SK-N-SH (cell line): ENCODE data around the gene EEFSEC. TPM values are rescaled to one million over a fixed set of nuclear protein-coding genes. Genes with fewer than 3 reads are reported as not detected.

Source experiments
- CTCF ChIA-PET: fragments of 300-600, 350-600 bp; formaldehyde crosslinking; extraction: SDS; loops from one replicate; lab custom pipeline; 2021; lab: Yijun Ruan, JAX
- POLR2A ChIA-PET: fragments of 350-600 bp; sonication (Branson Sonifier 250); formaldehyde crosslinking; extraction: SDS; loops from one replicate; lab custom pipeline; 2020; ENCODE audit warnings: antibody characterized with exemption, inconsistent platforms; lab: Yijun Ruan, JAX
- DNase-seq: peaks from one replicate; pipeline ENCODE4 v3.0.0; 2012
- H2AFZ ChIP-seq: fragments of 200-600 bp; sonication (generic); 2 replicates; pipeline ENCODE4 v1.8.1; 2016; ENCODE audit warnings: antibody characterized with exemption, mild to moderate bottlenecking, low read depth
- H3F3A ChIP-seq: fragments of 200-600 bp; sonication (generic); replicated peaks from 2 replicates; pipeline ENCODE3; 2016; ENCODE audit warnings: antibody characterized with exemption, mild to moderate bottlenecking; ENCODE audit not compliant: insufficient read depth
- H3K27ac ChIP-seq, 2 experiments: fragments of 200-500 bp in 1 of 2; fragments of 200-600 bp in 1 of 2; sonication (Bioruptor generic) in 1 of 2; sonication (generic), shearing (Covaris generic) in 1 of 2; 2 replicates each; pipeline versions ENCODE4 v1.5.1 to v1.6.1; 2014 to 2016; ENCODE audit warnings: low read depth in 2 of 2, inconsistent platforms in 1 of 2, low read length in 1 of 2, mild to moderate bottlenecking in 1 of 2, mixed read lengths in 1 of 2
- H3K27me3 ChIP-seq: fragments of 200-600 bp; sonication (generic), shearing (Covaris generic); 2 replicates; pipeline ENCODE4 v1.6.1; 2016; ENCODE audit warnings: mixed run types; ENCODE audit not compliant: insufficient read depth
- H3K36me3 ChIP-seq, 2 experiments: fragments of 200-500 bp in 1 of 2; fragments of 200-600 bp in 1 of 2; sonication (Bioruptor generic) in 1 of 2; sonication (generic) in 1 of 2; replicated peaks in 1 of 2; 2 replicates each; pipeline versions ENCODE3 to v1.5.1; 2014 to 2016; ENCODE audit warnings: low read length in 1 of 2, mild to moderate bottlenecking in 1 of 2; ENCODE audit not compliant: insufficient read depth in 2 of 2, control insufficient read depth in 1 of 2
- H3K4me1 ChIP-seq, 2 experiments: fragments of 200-500 bp in 1 of 2; fragments of 200-600 bp in 1 of 2; sonication (Bioruptor generic) in 1 of 2; sonication (generic), shearing (Covaris generic) in 1 of 2; 2 replicates each; pipeline versions ENCODE4 v1.5.1 to v1.6.1; 2014 to 2016; ENCODE audit warnings: low read depth in 1 of 2, low read length in 1 of 2, mixed run types in 1 of 2; ENCODE audit not compliant: insufficient read depth in 2 of 2, control insufficient read depth in 1 of 2
- H3K4me2 ChIP-seq: fragments of 200-600 bp; sonication (generic), shearing (Covaris generic); 2 replicates; pipeline ENCODE4 v1.6.1; 2017; ENCODE audit warnings: mixed run types
- H3K4me3 ChIP-seq, 2 experiments: fragments of 200-500 bp in 1 of 2; fragments of 200-600 bp in 1 of 2; sonication (Bioruptor generic) in 1 of 2; sonication (generic), shearing (Covaris generic) in 1 of 2; 2 replicates each; pipeline versions ENCODE4 v1.5.1 to v1.8.1; 2014 to 2016; ENCODE audit warnings: low read depth in 2 of 2, inconsistent platforms in 1 of 2, low read length in 1 of 2, mild to moderate bottlenecking in 1 of 2, mixed read lengths in 1 of 2, moderate library complexity in 1 of 2
- H3K79me2 ChIP-seq: fragments of 200-600 bp; sonication (generic); 2 replicates; pipeline ENCODE4 v1.8.1; 2017; ENCODE audit warnings: mild to moderate bottlenecking; ENCODE audit not compliant: insufficient read depth
- H3K9ac ChIP-seq: fragments of 200-600 bp; sonication (generic); 2 replicates; pipeline ENCODE4 v1.6.1; 2017; ENCODE audit warnings: mixed run types
- H3K9me2 ChIP-seq: fragments of 200-600 bp; sonication (generic); 2 replicates; pipeline ENCODE4 v1.6.1; 2017; ENCODE audit warnings: mixed run types
- H3K9me3 ChIP-seq: fragments of 200-600 bp; sonication (generic); 2 replicates; pipeline ENCODE4 v1.6.1; 2017; ENCODE audit warnings: mixed run types, mild to moderate bottlenecking, moderate library complexity
- H4K20me1 ChIP-seq: fragments of 200-600 bp; sonication (generic); 2 replicates; pipeline ENCODE4 v1.6.1; 2017; ENCODE audit warnings: mild to moderate bottlenecking, mixed run types; ENCODE audit not compliant: insufficient read depth
- EZH2phosphoT487 ChIP-seq: fragments of 200-600 bp; sonication (generic); IDR thresholded peaks from 2 replicates; pipeline ENCODE4 v1.6.1; 2017; ENCODE audit warnings: low read depth, mixed run types, mild to moderate bottlenecking, antibody characterized with exemption, moderate library complexity, borderline replicate concordance
- FOXJ3 ChIP-seq: sonication (generic); formaldehyde crosslinking; IDR thresholded peaks from 2 replicates; pipeline ENCODE4 v1.5.1; 2020; ENCODE audit warnings: mild to moderate bottlenecking, missing genetic modification reagents
- GATA2 ChIP-seq: sonication (generic); formaldehyde crosslinking; IDR thresholded peaks from 2 replicates; pipeline ENCODE4 v1.5.0; 2020; ENCODE audit warnings: mild to moderate bottlenecking, missing genetic modification reagents
- MEF2A ChIP-seq: IDR thresholded peaks from 2 replicates; pipeline ENCODE4 v1.4.0; 2012; ENCODE audit warnings: low read depth, borderline replicate concordance
- MXI1 ChIP-seq: IDR thresholded peaks from 2 replicates; pipeline ENCODE4 v1.6.1; 2012; ENCODE audit warnings: mild to moderate bottlenecking, low read depth, low read length, improper control_type of control experiment
- SIN3A ChIP-seq: IDR thresholded peaks from 2 replicates; pipeline ENCODE4 v1.6.1; 2012; ENCODE audit warnings: low read depth, mild to moderate bottlenecking, low read length, moderate library complexity, borderline replicate concordance
- TAF1 ChIP-seq: IDR thresholded peaks from 2 replicates; pipeline ENCODE4 v1.6.1; 2012; ENCODE audit warnings: low read depth, mild to moderate bottlenecking, low read length, moderate library complexity, borderline replicate concordance
- TCF12 ChIP-seq: IDR thresholded peaks from 2 replicates; pipeline ENCODE4 v1.4.0; 2012
- TEAD4 ChIP-seq: IDR thresholded peaks from 2 replicates; pipeline ENCODE4 v1.4.0; 2012; ENCODE audit warnings: mild to moderate bottlenecking, borderline replicate concordance; ENCODE audit not compliant: insufficient read depth
- YY1 ChIP-seq: IDR thresholded peaks from 2 replicates; pipeline ENCODE4 v1.4.0; 2012; ENCODE audit warnings: low read depth, mild to moderate bottlenecking
- WGBS: methylation state at CpG from one replicate; pipeline ENCODE4 v1.1.6; 2017; ENCODE audit warnings: low lambda C conversion rate; 5-methylcytosine and 5-hydroxymethylcytosine counted together
- polyA plus RNA-seq, 3 experiments: library from polyadenylated mRNA; depleted of rRNA; stranded (reverse); fragments of >200 nt; gene quantifications; 2 replicates each; pipeline ENCODE4 v1.2.3, GENCODE V29; 2012
- TF ChIP-seq, protein P1 (sequence below): IDR thresholded peaks from 2 replicates; pipeline ENCODE4; 2012
- TF ChIP-seq, protein P2 (sequence below): fragments of 150-350 bp; IDR thresholded peaks from 2 replicates; pipeline ENCODE4 v1.6.1; 2017; ENCODE audit warnings: antibody characterized with exemption, low read length, low read depth, borderline replicate concordance
- TF ChIP-seq, protein P3 (sequence below): IDR thresholded peaks from 2 replicates; pipeline ENCODE4 v1.4.0; 2012; ENCODE audit warnings: low read depth, borderline replicate concordance
- TF ChIP-seq, protein P4 (sequence below): fragments of 200-600 bp; sonication (generic); IDR thresholded peaks from 2 replicates; pipeline ENCODE4 v1.6.1; 2017; ENCODE audit warnings: antibody characterized with exemption, mild to moderate bottlenecking, moderate library complexity
- TF ChIP-seq, protein P5 (sequence below): IDR thresholded peaks from 2 replicates; pipeline ENCODE4 v1.4.0; 2012; ENCODE audit warnings: low read depth, borderline replicate concordance
- TF ChIP-seq, protein P6 (sequence below): IDR thresholded peaks from 2 replicates; pipeline ENCODE4 v1.6.1; 2012; ENCODE audit warnings: mild to moderate bottlenecking, low read depth, low read length, moderate library complexity

The EEFSEC gene
- polyA plus RNA-seq, 1 of the 3 experiments (the other 2 are of a cell fraction) = 12.4 TPM

DNA sequence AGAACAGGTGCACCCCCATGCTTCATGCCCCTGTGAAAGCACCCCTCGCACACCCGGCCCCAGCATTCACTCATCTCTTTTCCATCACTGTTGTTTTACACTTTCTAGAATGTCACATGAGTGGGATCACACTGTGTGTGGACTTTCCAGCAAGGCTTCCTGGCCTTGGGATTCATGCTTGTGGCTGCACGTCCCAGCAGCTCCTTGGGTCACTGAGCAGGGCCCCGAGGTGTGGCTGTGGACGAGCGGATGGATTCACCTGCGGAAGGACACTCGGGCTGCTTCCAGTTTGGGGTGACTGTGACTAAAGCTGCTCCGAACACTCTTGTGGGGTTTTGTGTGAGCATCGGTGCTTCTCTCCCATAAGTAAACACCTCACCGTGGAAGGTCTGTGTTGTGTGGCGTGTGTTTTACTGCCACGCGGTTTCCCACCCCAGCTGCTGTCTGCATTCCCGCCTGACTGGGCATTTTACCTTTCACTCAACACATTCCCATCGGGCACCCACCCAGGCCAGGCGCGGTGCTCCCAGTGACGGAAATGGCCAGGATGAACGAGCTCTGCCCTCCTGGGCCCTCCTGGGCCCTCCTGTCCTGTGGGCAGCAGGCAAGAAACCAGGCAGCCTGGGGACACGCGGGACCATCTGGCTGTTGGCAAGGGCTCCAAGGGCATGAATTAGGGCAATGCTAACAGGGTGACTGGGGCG lies 272.0 kb downstream of the EEFSEC start:
- no peak overlapping the region; a peak in 2 of 4 replicates for H3K27ac ChIP-seq

More for the DNA sequence above, 272.0 kb downstream of the EEFSEC start:
- POLR2A ChIA-PET = interaction anchor here (0.9 to 3.5 kb wide), 9 partner anchors 9 to 66 kb away, joined by 3 to 20 read pairs (median 9); partner anchors contain the start of gene GATA2
- Histone ChIP-seq H3K79me2 (no peaks in the 10 kb centered on the region), H3K9me2 (no peaks in the 10 kb centered on the region), H3K36me3 (no peaks in the 10 kb centered on the region), H3K4me2 (no peak overlapping the region), H3K27me3 (no peaks in the 10 kb centered on the region), H3K4me3 (no peak overlapping the region)
- peak; percentile 55 for DNase-seq
- TF ChIP-seq, protein P1, sequence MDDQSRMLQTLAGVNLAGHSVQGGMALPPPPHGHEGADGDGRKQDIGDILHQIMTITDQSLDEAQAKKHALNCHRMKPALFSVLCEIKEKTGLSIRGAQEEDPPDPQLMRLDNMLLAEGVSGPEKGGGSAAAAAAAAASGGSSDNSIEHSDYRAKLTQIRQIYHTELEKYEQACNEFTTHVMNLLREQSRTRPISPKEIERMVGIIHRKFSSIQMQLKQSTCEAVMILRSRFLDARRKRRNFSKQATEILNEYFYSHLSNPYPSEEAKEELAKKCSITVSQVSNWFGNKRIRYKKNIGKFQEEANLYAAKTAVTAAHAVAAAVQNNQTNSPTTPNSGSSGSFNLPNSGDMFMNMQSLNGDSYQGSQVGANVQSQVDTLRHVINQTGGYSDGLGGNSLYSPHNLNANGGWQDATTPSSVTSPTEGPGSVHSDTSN = no peak
- TF ChIP-seq MXI1 (no peak), TCF12 (no peak), MEF2A (no peak), YY1 (no peak), GATA2 (CRISPR knock-in tag) (no peak), SIN3A (no peak), EZH2phosphoT487 (no peak), TEAD4 (no peak), TAF1 (no peak), FOXJ3 (CRISPR knock-in tag) (no peak)
- TF ChIP-seq, protein P2, sequence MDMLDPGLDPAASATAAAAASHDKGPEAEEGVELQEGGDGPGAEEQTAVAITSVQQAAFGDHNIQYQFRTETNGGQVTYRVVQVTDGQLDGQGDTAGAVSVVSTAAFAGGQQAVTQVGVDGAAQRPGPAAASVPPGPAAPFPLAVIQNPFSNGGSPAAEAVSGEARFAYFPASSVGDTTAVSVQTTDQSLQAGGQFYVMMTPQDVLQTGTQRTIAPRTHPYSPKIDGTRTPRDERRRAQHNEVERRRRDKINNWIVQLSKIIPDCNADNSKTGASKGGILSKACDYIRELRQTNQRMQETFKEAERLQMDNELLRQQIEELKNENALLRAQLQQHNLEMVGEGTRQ = no peak
- TF ChIP-seq, protein P3, sequence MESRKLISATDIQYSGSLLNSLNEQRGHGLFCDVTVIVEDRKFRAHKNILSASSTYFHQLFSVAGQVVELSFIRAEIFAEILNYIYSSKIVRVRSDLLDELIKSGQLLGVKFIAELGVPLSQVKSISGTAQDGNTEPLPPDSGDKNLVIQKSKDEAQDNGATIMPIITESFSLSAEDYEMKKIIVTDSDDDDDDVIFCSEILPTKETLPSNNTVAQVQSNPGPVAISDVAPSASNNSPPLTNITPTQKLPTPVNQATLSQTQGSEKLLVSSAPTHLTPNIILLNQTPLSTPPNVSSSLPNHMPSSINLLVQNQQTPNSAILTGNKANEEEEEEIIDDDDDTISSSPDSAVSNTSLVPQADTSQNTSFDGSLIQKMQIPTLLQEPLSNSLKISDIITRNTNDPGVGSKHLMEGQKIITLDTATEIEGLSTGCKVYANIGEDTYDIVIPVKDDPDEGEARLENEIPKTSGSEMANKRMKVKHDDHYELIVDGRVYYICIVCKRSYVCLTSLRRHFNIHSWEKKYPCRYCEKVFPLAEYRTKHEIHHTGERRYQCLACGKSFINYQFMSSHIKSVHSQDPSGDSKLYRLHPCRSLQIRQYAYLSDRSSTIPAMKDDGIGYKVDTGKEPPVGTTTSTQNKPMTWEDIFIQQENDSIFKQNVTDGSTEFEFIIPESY = no peak
- TF ChIP-seq, protein P4, sequence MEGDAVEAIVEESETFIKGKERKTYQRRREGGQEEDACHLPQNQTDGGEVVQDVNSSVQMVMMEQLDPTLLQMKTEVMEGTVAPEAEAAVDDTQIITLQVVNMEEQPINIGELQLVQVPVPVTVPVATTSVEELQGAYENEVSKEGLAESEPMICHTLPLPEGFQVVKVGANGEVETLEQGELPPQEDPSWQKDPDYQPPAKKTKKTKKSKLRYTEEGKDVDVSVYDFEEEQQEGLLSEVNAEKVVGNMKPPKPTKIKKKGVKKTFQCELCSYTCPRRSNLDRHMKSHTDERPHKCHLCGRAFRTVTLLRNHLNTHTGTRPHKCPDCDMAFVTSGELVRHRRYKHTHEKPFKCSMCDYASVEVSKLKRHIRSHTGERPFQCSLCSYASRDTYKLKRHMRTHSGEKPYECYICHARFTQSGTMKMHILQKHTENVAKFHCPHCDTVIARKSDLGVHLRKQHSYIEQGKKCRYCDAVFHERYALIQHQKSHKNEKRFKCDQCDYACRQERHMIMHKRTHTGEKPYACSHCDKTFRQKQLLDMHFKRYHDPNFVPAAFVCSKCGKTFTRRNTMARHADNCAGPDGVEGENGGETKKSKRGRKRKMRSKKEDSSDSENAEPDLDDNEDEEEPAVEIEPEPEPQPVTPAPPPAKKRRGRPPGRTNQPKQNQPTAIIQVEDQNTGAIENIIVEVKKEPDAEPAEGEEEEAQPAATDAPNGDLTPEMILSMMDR = no peak
- TF ChIP-seq, protein P5, sequence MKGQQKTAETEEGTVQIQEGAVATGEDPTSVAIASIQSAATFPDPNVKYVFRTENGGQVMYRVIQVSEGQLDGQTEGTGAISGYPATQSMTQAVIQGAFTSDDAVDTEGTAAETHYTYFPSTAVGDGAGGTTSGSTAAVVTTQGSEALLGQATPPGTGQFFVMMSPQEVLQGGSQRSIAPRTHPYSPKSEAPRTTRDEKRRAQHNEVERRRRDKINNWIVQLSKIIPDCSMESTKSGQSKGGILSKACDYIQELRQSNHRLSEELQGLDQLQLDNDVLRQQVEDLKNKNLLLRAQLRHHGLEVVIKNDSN = no peak
- TF ChIP-seq, protein P6, sequence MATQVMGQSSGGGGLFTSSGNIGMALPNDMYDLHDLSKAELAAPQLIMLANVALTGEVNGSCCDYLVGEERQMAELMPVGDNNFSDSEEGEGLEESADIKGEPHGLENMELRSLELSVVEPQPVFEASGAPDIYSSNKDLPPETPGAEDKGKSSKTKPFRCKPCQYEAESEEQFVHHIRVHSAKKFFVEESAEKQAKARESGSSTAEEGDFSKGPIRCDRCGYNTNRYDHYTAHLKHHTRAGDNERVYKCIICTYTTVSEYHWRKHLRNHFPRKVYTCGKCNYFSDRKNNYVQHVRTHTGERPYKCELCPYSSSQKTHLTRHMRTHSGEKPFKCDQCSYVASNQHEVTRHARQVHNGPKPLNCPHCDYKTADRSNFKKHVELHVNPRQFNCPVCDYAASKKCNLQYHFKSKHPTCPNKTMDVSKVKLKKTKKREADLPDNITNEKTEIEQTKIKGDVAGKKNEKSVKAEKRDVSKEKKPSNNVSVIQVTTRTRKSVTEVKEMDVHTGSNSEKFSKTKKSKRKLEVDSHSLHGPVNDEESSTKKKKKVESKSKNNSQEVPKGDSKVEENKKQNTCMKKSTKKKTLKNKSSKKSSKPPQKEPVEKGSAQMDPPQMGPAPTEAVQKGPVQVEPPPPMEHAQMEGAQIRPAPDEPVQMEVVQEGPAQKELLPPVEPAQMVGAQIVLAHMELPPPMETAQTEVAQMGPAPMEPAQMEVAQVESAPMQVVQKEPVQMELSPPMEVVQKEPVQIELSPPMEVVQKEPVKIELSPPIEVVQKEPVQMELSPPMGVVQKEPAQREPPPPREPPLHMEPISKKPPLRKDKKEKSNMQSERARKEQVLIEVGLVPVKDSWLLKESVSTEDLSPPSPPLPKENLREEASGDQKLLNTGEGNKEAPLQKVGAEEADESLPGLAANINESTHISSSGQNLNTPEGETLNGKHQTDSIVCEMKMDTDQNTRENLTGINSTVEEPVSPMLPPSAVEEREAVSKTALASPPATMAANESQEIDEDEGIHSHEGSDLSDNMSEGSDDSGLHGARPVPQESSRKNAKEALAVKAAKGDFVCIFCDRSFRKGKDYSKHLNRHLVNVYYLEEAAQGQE = no peak
- TF ChIP-seq, all 33 proteins: peak for 0
- H3K9me3 ChIP-seq = no peaks in the 10 kb centered on the region
- H3K4me1 ChIP-seq = peaks cover 0 to 80% of the 10 kb centered on the region in 2 experiments; a peak in 2 of 4 replicates
- CTCF ChIA-PET = interaction anchor here (0.6 to 11.3 kb wide), 54 partner anchors 8 to 330 kb away, joined by 3 to 177 read pairs (median 4); partner anchors contain the start of gene GATA2
- no peak overlapping the region for H3K9ac ChIP-seq
- WGBS = 85% methylated on average over 18 of the region's 23 CpGs
- H2AFZ ChIP-seq = no peak overlapping the region
- no peaks in the 10 kb centered on the region for H4K20me1 ChIP-seq
- H3F3A ChIP-seq = no peaks in the 10 kb centered on the region
